Tibial artery (tissue), 4 donors: ENCODE data around the gene C4orf33.
"Not testable (repeated sequence)": the region's sequence is repeated elsewhere in the genome, so short reads cannot be mapped to it uniquely, and the experiment has no call there.

ENCODE experiments used
- DNase-seq, 2 donors: peaks; one replicate each; pipeline ENCODE4 v3.0.0-alpha.2; 2019
- H3K27ac ChIP-seq, 2 donors: fragments of 200-600 bp; sonication (generic) in 1 of 2; 1 replicate in 1 of 2; 2 replicates in 1 of 2; pipeline ENCODE4 v1.5.1; 2018 to 2019; ENCODE audit warnings: mild to moderate bottlenecking in 1 of 2
- H3K27me3 ChIP-seq, 2 donors: fragments of 200-600 bp; sonication (generic) in 1 of 2; one replicate each; pipeline versions ENCODE4 v1.5.1 to v1.6.0; 2016 to 2019
- H3K36me3 ChIP-seq, 3 donors: fragments of 200-600 bp; sonication (generic) in 2 of 3; one replicate each; pipeline ENCODE4 v1.5.1; 2016 to 2019; ENCODE audit warnings: mild to moderate bottlenecking in 2 of 3
- H3K4me1 ChIP-seq, 4 donors: fragments of 200-600 bp; sonication (generic) in 2 of 4; 1 replicate in 3 of 4; 2 replicates in 1 of 4; pipeline ENCODE4 v1.5.1; 2016 to 2019
- H3K4me3 ChIP-seq, 2 donors: fragments of 200-600 bp; sonication (generic) in 1 of 2; 1 replicate in 1 of 2; 2 replicates in 1 of 2; pipeline ENCODE4 v1.5.1; 2018 to 2019; ENCODE audit warnings: mild to moderate bottlenecking in 2 of 2
- H3K9me3 ChIP-seq, 3 donors: fragments of 200-600 bp; sonication (generic) in 1 of 3; one replicate each; pipeline ENCODE4 v1.5.1; 2016 to 2019
- intact Hi-C: fragments of 100-400 bp; cut with DNase I; formaldehyde crosslinking; loops from one replicate; pipeline ENCODE4 v1.15.0; 2023; ENCODE audit warnings: low total_unique reads
- TF ChIP-seq, protein P1 (sequence below), 2 experiments: fragments of 200-600 bp in 1 of 2; fragments of 450-650 bp in 1 of 2; IDR thresholded peaks; one replicate each; pipeline ENCODE4 v1.5.1; 2017 to 2019; ENCODE audit warnings: antibody characterized with exemption in 2 of 2, mild to moderate bottlenecking in 1 of 2, moderate library complexity in 1 of 2

C4orf33 gene

DNA sequence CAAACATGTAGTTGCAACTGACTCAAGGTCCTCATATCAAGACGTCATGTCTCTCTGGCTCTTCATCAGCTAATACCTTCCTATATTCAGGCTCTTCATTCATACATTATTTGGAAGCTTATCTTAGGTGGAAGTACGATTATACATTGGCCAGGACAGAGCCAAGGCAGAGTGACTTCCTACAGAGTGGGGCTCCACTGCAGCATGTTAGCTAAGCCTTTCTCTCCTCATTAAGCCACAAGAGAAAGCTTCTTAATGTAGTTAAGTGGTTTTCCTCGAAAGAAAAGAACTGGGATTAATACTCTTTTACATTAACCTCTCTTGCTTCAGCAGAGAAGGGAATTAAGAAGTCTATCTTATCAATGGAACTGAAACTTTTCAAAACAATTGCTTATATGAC lies 15.0 kb downstream of the C4orf33 start:
- Histone ChIP-seq H3K27ac (no peak overlapping the region), H3K9me3 (no peaks in the 10 kb centered on the region), H3K36me3 (peaks cover 12 to 19% (median 14%) of the 10 kb centered on the region in 3 donors), H3K4me1 (no peaks in the 10 kb centered on the region), H3K27me3 (no peaks in the 10 kb centered on the region), H3K4me3 (no peak overlapping the region)
- DNase-seq: no peak
- TF ChIP-seq, protein P1, sequence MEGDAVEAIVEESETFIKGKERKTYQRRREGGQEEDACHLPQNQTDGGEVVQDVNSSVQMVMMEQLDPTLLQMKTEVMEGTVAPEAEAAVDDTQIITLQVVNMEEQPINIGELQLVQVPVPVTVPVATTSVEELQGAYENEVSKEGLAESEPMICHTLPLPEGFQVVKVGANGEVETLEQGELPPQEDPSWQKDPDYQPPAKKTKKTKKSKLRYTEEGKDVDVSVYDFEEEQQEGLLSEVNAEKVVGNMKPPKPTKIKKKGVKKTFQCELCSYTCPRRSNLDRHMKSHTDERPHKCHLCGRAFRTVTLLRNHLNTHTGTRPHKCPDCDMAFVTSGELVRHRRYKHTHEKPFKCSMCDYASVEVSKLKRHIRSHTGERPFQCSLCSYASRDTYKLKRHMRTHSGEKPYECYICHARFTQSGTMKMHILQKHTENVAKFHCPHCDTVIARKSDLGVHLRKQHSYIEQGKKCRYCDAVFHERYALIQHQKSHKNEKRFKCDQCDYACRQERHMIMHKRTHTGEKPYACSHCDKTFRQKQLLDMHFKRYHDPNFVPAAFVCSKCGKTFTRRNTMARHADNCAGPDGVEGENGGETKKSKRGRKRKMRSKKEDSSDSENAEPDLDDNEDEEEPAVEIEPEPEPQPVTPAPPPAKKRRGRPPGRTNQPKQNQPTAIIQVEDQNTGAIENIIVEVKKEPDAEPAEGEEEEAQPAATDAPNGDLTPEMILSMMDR (IDR thresholded peaks at IDR 0.05): no peak
- intact Hi-C loops: no loop called here

DNA sequence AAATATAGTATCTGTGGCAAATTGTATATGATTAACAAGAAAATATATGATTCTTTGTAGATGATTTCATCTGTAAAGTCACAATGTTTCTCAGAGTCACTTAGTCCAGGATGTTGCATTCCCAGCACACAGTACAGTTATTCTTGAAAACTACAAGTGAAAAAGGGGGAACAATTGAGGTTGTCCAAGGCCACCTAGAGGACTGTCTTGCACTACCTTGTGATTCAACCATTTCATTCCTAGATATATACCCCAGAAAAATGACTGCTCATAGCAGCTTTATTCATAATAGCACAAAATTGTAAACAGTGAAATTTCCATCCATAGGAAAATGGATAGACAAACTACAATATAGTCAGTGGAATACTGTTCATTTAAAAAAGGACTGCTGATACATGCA lies 16.0 kb downstream of the C4orf33 start:
- no peaks in the 10 kb centered on the region for H3K9me3 ChIP-seq
- H3K27me3 ChIP-seq: no peaks in the 10 kb centered on the region
- no peak overlapping the region for H3K27ac ChIP-seq
- DNase-seq: no peak
- intact Hi-C loops: no loop called here
- H3K36me3 ChIP-seq: peaks cover 12 to 19% (median 17%) of the 10 kb centered on the region in 3 donors
- no peaks in the 10 kb centered on the region for H3K4me1 ChIP-seq
- TF ChIP-seq, protein P1 (IDR thresholded peaks at IDR 0.05): no peak
- no peak overlapping the region for H3K4me3 ChIP-seq

DNA sequence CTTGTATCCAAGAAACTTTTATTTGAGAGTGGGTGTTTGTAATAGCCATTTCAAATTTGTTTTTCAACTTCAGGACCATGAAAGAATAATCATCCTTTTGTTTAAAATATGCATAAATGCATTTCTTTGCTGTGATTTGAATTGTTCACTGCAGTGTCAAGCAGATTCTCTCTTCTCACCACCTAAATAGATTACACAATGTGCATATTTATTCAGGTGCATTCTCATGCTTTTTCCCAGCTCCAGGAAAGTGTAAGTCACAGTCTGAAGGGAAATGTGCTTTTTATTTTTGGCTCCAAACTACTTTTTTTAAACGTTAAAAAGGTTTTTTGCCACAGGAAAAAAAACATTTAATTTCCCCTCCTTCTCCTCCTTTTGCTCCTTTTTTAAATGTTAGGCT lies 17.5 kb downstream of the C4orf33 start:
- H3K36me3 ChIP-seq: peaks cover 12 to 21% (median 19%) of the 10 kb centered on the region in 3 donors
- no peaks in the 10 kb centered on the region for H3K27me3 ChIP-seq
- intact Hi-C loops: no loop called here
- no peak overlapping the region for H3K4me3 ChIP-seq
- H3K9me3 ChIP-seq: no peaks in the 10 kb centered on the region
- H3K4me1 ChIP-seq: no peaks in the 10 kb centered on the region
- no peak overlapping the region for H3K27ac ChIP-seq
- TF ChIP-seq, protein P1 (IDR thresholded peaks at IDR 0.05): no peak
- no peak for DNase-seq

DNA sequence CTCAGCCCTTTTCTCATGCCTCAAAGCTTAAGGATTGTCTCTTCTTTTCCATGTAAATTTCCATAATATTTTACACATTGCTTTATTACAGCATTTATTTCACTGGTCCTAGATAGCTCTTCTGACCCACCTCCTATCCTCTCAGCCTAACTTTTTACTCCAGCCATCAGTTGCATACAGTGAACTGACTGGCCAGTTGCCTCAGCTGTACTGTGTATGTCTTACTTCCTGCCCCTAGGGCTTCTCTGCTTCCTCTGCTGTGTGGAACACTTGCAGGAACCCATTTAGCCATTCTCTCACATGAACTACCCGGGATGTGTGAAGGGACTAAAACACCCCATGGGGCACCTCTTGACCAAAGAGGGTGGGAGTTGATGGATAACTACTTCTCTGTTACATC lies 18.0 kb downstream of the C4orf33 start:
- Histone ChIP-seq H3K4me3 (no peak overlapping the region), H3K4me1 (no peaks in the 10 kb centered on the region), H3K36me3 (peaks cover 12 to 20% (median 15%) of the 10 kb centered on the region in 3 donors), H3K27ac (no peak overlapping the region), H3K9me3 (no peaks in the 10 kb centered on the region), H3K27me3 (no peaks in the 10 kb centered on the region)
- TF ChIP-seq, protein P1 (IDR thresholded peaks at IDR 0.05): no peak
- no peak for DNase-seq
- intact Hi-C loops: no loop called here

DNA sequence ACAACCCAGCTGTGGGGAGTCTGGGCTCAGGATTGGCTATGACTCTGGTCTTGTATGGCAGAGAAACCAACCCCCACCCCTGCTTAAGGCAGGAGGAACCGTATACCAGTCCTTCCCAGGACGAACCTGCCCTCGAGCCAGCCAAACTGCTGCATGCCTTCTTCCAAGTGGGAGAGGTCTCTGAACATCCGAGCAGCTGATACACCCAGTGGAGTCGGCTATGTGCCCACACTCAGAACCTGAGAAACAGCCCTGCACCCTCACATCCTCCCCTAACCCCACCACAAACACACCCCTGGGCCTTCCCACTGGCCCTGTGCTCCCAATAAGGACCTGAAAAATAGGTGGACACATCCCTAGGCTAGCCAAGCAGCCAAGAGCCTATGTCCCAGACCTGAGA lies 21.8 kb downstream of the C4orf33 start:
- TF ChIP-seq, protein P1 (IDR thresholded peaks at IDR 0.05): no peak
- Histone ChIP-seq H3K9me3 (no peaks in the 10 kb centered on the region), H3K4me1 (no peaks in the 10 kb centered on the region), H3K4me3 (no peak overlapping the region), H3K36me3 (peaks cover 0 to 7% (median 0%) of the 10 kb centered on the region in 3 donors), H3K27ac (no peak overlapping the region), H3K27me3 (no peaks in the 10 kb centered on the region)
- no peak for DNase-seq
- intact Hi-C loops: no loop called here

DNA sequence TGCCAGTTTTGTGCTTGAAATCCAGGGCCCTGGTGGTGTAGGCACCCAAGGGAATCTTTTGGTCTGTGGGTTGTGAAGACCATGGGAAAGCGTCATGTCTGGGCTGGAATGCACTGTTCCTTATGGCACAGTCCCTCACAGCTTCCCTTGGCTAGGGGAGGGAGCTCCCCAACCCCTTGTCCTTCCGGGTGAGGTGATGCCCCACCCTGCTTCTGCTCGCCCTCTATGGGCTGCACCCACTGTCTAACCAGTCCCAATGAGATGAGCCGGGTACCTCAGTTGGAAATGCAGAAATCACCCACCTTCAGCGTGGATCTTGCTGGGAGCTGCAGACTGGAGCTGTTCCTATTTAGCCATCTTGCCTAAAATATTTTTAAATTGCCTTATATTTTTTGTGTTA lies 30.7 kb downstream of the C4orf33 start:
- not testable (repeated sequence) for H3K9me3 ChIP-seq, H3K4me1 ChIP-seq, H3K4me3 ChIP-seq

More for the DNA sequence above, 30.7 kb downstream of the C4orf33 start:
- H3K36me3 ChIP-seq, DNase-seq, intact Hi-C loops, H3K27ac ChIP-seq, H3K27me3 ChIP-seq: not testable (repeated sequence)
